Stimulated activated CD8-positive, alpha-beta memory T cell treated with anti-CD3 and anti-CD28 coated beads, Interleukin-15, amount 100 ng/mL, for 24 hours (primary cell): ENCODE results near the gene DRD3.

Experiments
- DNase-seq: peaks from one replicate; pipeline ENCODE4 v3.0.0-alpha.2; 2020; ENCODE audit warnings: low read depth

Gene DRD3

DNA sequence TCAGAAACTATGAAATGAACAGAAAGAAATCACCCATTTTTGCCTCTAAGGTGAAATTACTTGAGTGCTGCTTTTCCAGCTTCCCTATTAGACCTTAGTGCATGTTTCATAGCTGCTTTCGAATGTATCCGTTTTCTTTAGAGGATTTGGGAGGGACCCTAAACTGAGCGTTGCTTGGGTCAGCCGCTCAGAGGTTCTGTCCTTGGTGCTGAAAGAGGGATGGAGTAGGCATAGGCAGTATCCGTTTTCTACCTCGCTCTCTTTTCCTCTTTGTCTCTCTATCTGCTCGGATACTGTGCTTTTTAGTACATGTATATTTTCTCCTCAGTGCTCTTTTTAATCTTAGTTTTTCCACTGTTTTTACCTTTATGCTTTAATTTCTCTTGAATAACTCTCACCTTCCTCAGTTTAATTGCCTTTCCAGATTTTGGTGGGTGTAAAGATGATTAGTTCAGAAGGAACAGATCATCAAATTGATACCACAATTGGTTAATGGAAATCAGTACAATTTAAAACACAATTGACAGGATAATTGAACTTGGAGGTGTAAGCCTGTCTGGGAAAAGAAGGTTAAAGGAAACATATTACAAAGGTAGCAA lies at the start of gene DRD3:
Gene DRD3, minus strand, starts transcription at position 283 of the 599 bp plus-strand sequence. CDS start 7,060 bp downstream, outside the sequence.
- DNase-seq = no peak

DNA sequence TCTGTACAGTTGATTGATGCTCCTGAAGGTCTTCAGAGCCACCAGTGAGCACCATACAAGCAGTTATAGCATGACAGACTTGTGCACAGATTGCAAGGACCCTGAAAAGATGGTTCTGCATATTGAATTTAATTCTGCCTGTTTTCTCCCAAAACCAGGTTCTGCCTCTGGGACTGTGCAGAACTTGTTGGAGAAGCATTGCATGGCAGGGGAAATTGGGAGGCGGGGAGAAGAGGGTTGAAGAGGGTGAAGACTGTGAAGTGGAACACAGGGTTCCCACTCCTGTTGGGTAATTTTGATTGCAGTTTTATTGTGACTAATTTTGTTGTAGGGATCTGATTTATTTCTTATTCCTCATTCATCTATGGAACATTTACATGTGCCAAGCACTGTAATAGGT lies 48.2 kb upstream of the DRD3 start:
- DNase-seq = no peak

- no peak for DNase-seq
These were observed 47.5 kb upstream of the DRD3 start for GRCh38 chr3:114226313-114226712.

GRCh38 chr3:114223143-114223542 lies 44.3 kb upstream of the DRD3 start:
- no peak for DNase-seq

- DNase-seq = no peak
These were observed 43.0 kb upstream of the DRD3 start for GRCh38 chr3:114221881-114222264.

- no peak for DNase-seq
These were observed 42.5 kb upstream of the DRD3 start for GRCh38 chr3:114221165-114221880.

DNA sequence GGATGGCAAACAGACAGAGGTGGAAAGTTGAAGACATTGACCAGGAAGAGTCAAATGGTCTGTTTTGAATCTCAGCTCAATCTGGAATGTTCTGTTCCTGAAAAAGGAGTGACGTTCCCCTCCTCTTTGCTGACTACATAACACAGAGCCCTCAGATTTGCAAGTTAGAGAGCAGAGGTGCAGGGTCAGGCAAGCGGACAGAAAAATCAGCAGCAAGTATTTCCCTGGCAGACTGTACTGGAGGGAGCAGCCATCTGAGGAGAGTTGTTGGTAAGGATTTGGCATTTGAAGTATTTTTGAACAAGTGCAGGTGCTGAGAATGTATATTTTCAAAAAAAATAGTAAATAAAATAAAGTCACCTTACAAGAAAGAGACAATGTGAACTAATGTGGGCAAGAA lies 40.9 kb upstream of the DRD3 start:
- DNase-seq = no peak

DNA sequence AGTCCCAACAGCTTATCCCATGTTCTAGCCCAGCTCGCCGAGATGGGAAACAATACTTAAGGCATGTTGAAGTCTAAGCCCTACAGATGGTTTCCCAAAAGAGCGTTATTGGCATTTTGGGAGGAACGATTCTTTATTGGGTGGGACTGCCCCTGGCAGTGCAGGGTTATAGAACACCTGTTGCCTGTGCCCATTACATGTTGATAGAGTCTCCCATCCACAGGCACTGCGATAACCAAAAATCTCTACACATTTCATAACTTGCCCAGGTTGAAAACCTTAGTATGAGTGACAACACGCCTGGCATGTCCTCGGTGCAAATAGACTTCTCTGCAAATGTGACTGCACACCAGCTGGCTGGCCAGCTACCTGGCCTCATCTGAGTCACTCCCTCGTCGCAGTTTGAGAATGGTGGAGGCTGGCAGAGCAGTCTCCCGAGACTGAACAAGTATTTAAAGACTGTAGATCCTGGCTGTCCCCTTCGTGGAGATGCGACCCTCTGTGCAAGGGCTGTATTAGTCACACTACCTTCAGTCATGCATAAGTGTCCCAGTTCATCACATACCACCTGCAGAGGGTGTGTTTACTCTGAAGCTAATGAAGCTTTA lies 39.8 kb upstream of the DRD3 start:
- no peak for DNase-seq

GRCh38 chr3:114218006-114218405 lies 39.2 kb upstream of the DRD3 start:
- DNase-seq = no peak

DNA sequence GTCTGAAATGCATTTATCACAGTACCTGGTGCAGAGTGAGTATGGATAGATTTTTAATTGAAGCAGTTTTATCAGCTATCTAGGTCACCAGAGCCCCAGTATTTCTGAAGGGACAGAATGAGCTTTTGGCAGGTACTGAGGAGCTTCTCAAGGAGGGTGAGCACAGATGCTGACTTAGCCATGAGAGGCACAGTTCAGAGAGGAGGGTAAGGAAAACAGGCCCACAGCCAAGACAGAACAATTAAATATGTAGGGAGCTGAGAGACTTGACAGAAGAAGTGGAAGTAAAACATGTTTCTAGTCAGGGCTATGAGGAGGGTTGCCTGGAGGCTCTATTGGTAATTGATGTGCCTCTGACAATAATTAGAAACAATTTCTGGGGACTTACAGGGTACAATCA lies 38.4 kb upstream of the DRD3 start:
- DNase-seq = no peak

DNA sequence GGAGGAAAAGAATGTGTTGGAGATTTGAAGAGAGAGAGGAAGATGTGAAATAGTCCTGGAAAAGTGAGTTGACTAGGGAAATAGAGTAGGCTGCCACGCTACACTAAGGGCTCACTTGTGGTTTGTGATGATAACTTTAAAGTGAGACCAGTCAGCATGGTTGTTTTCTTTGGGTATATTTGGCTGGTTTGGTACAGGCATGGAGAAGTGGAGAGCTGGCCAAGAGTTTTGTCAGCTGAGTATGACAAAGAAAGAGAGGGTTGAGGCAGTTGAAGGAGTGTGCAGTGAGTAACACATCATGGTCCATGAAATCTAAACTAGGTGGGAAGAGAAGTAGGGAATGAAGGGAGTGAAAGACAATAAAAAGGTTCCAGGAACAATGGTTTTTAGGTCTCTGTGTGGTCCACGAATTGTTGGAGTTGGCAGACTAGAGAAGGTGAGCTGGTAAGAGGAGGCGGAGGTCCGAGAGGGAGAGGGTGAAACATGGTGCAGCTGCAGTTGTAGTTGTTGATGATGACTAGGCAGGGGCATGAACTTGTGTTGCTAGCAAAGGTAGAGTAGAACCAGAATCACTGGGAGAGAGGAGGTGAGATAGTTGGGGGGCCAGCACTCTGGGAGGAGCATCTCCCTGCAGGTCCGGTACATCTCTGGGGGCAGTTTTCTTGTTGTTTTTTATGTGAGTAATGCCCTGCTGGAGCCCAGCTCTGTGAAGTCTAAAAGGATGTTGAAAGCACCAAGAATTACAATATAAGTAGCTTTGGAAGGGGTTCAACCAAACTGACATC lies 37.5 kb upstream of the DRD3 start:
- no peak for DNase-seq

GRCh38 chr3:114214542-114215341 lies 35.9 kb upstream of the DRD3 start:
- no peak for DNase-seq

GRCh38 chr3:114213627-114214541 lies 35.0 kb upstream of the DRD3 start:
- DNase-seq = peak; percentile 40

- DNase-seq = no peak
These were observed 34.4 kb upstream of the DRD3 start for GRCh38 chr3:114213292-114213626.

- DNase-seq = no peak
These were observed 33.8 kb upstream of the DRD3 start for GRCh38 chr3:114212646-114213045.

- no peak for DNase-seq
These were observed 28.9 kb upstream of the DRD3 start for GRCh38 chr3:114207768-114208167.

DNA sequence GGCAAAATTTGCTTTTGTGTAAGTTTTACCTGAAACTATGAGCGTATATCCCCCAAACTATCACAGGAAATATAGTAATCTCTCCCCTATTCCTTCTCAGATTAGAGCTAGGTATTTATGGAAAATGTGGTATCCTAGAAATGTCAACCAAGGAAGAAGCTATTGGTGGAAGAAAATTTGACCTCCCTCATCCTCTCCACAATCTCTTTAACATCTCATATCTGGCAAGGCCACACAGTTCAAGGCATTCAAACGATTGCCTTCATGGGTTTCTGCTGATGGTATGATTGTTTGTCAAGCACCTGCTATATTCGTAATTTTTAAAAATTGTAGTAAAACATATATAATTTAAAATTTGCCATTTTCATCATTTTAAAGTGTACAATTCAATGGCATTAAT lies 27.5 kb upstream of the DRD3 start:
- no peak for DNase-seq

GRCh38 chr3:114205541-114205940 lies 26.7 kb upstream of the DRD3 start:
- no peak for DNase-seq

DNA sequence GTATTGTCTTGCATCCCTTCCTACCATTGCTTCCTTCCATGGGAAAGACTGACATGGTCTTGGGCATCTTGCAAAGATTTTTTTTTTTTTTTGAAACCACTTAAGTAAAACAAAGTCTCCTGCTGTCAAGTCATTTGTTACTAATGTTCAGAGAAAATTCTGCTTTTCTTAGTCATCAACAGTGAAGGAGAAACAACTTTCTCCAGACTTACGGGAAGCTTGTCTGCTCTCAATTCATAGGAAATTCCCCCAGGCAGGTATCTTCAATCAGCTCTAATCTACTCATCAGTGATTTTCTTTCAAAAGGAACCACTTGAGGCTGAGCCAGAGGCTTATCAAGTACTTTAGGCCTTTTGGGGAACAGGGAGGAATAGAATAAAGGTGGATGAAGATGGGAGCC lies 15.9 kb upstream of the DRD3 start:
- no peak for DNase-seq

DNA sequence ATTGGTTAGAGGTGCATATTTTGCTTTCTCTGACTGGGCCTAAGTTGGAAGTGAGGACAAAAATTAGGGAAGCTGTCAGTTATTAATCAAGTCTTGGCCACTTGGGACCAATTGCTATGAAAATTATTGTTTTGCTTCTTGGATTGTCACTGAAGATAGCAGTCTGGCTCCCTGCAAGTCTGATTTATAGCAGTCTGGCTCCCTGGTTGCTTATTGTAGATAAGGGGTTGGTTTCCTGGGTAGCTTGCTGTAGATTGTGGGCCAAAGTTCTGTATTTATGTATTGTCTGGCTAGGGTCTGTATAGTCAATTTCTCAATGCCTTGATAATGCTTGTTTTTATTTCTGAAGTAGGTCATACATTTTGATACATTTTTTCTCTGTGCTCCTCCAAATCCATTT lies 13.3 kb upstream of the DRD3 start:
- no peak for DNase-seq

- no peak for DNase-seq
These were observed 7.6 kb upstream of the DRD3 start for GRCh38 chr3:114186501-114186900.
